B cell (primary cell): ENCODE measurements around the gene EPB41. TPM values are rescaled to one million over a fixed set of nuclear protein-coding genes. Genes with fewer than 3 reads are reported as not detected.
"Not testable (repeated sequence)": the region's sequence is repeated elsewhere in the genome, so short reads cannot be mapped to it uniquely, and the experiment has no call there.

Experiments used
- ATAC-seq: fragments of 200-7000 bp; cut with Tn5 transposase; one replicate; pipeline ENCODE4 v1.10.0; 2021; ENCODE audit warnings: low read depth, mild to moderate bottlenecking, moderate number of reproducible peaks, moderate library complexity
- CTCF ChIA-PET: fragments of 350-600 bp; sonication (Branson Sonifier 250); formaldehyde crosslinking; loops from one replicate; lab custom pipeline; 2021; ENCODE audit warnings: antibody characterized with exemption, inconsistent platforms; lab: Charles Lee
- POLR2A ChIA-PET: fragments of 350-600 bp; sonication (Branson Sonifier 250); formaldehyde crosslinking; loops from one replicate; lab custom pipeline; 2021; ENCODE audit warnings: antibody characterized with exemption; lab: Charles Lee
- DNase-seq: peaks from one replicate; pipeline ENCODE4 v3.0.0; 2013
- H2AFZ ChIP-seq: 2 replicates; pipeline ENCODE4 v1.6.1; 2012; ENCODE audit warnings: mild to moderate bottlenecking, low read depth, low read length; ENCODE audit not compliant: insufficient read depth, poor library complexity, severe bottlenecking
- H3K27ac ChIP-seq, 2 donors: 1 replicate in 1 of 2; 2 replicates in 1 of 2; pipeline ENCODE4 v1.5.1; 2012 to 2013; ENCODE audit warnings: low read length in 2 of 2, mild to moderate bottlenecking in 2 of 2, moderate library complexity in 1 of 2
- H3K27me3 ChIP-seq, 4 experiments: fragments of 200-600 bp in 1 of 4; sonication (generic) in 1 of 4; replicated peaks in 1 of 4; 1 replicate in 2 of 4; 2 replicates in 2 of 4; pipeline versions ENCODE4 v1.6.1 to v1.7.0; 2013 to 2016; ENCODE audit warnings: low read length in 3 of 4, mild to moderate bottlenecking in 2 of 4, mixed read lengths in 1 of 4, moderate library complexity in 1 of 4; ENCODE audit not compliant: insufficient read depth in 4 of 4, control insufficient read depth in 3 of 4; ENCODE audit errors: control extremely low read depth in 1 of 4
- H3K36me3 ChIP-seq, 2 experiments: replicated peaks in 1 of 2; 1 replicate in 1 of 2; 2 replicates in 1 of 2; pipeline versions ENCODE4 v1.6.1 to v1.7.1; 2013; ENCODE audit warnings: low read length in 1 of 2; ENCODE audit not compliant: insufficient read depth in 2 of 2, control insufficient read depth in 1 of 2; ENCODE audit errors: control extremely low read depth in 1 of 2, extremely low read depth in 1 of 2
- H3K4me1 ChIP-seq, 2 donors: fragments of 200-600 bp in 1 of 2; sonication (generic) in 1 of 2; 1 replicate in 1 of 2; 2 replicates in 1 of 2; pipeline versions ENCODE4 v1.5.1 to v1.6.1; 2013 to 2017; ENCODE audit warnings: low read length in 2 of 2; ENCODE audit not compliant: control insufficient read depth in 2 of 2, insufficient read depth in 2 of 2
- H3K4me2 ChIP-seq: replicated peaks from 2 replicates; pipeline ENCODE3; 2012; ENCODE audit warnings: mild to moderate bottlenecking, low read depth, low read length; ENCODE audit not compliant: poor library complexity, severe bottlenecking
- H3K4me3 ChIP-seq, 5 experiments: fragments of 200-600 bp in 1 of 5; sonication (generic) in 1 of 5; 1 replicate in 3 of 5; 2 replicates in 2 of 5; pipeline versions ENCODE4 v1.5.1 to v1.7.0; 2011 to 2016; ENCODE audit warnings: low read length in 4 of 5, mild to moderate bottlenecking in 4 of 5, low read depth in 2 of 5, control low read depth in 1 of 5, moderate library complexity in 1 of 5; ENCODE audit not compliant: insufficient read depth in 1 of 5; ENCODE audit errors: control extremely low read depth in 1 of 5, extremely low read depth in 1 of 5
- H3K79me2 ChIP-seq: fragments of 200-600 bp; sonication (generic); one replicate; pipeline ENCODE4 v1.6.0; 2016; ENCODE audit warnings: low read length; ENCODE audit not compliant: control insufficient read depth, insufficient read depth
- H3K9ac ChIP-seq: fragments of 200-600 bp; sonication (generic); 2 replicates; pipeline ENCODE4 v1.6.1; 2017; ENCODE audit warnings: mild to moderate bottlenecking, low read length, moderate library complexity
- H3K9me3 ChIP-seq, 3 donors: one replicate each; pipeline versions ENCODE4 v1.6.1 to v1.7.1; 2013; ENCODE audit warnings: low read length in 2 of 3; ENCODE audit not compliant: control insufficient read depth in 2 of 3, insufficient read depth in 1 of 3; ENCODE audit errors: control extremely low read depth in 1 of 3
- H4K20me1 ChIP-seq: 2 replicates; pipeline ENCODE4 v1.6.0; 2012; ENCODE audit warnings: mild to moderate bottlenecking, low read length; ENCODE audit not compliant: insufficient read depth, control insufficient read depth, poor library complexity, severe bottlenecking
- H3K27ac Mint-ChIP-seq: one replicate; pipeline ENCODE4 v1.8.0; 2021; ENCODE audit warnings: mixed read lengths
- H3K27me3 Mint-ChIP-seq: one replicate; pipeline ENCODE4 v1.8.0; 2021; ENCODE audit warnings: mixed read lengths
- H3K4me1 Mint-ChIP-seq: one replicate; pipeline ENCODE4 v1.8.0; 2021; ENCODE audit warnings: mixed read lengths
- H3K4me3 Mint-ChIP-seq: one replicate; pipeline ENCODE4 v1.8.0; 2021; ENCODE audit warnings: mixed read lengths
- H3K9me3 Mint-ChIP-seq: one replicate; pipeline ENCODE4 v1.8.0; 2022; ENCODE audit warnings: mixed read lengths; ENCODE audit not compliant: insufficient read depth
- CTCF ChIP-seq: fragments of 200-600 bp; IDR thresholded peaks from one replicate; pipeline ENCODE4 v1.8.0; 2022; ENCODE audit warnings: antibody characterized with exemption, mild to moderate bottlenecking
- EZH2 ChIP-seq: IDR thresholded peaks from 2 replicates; pipeline ENCODE4 v1.6.1; 2012; ENCODE audit warnings: borderline replicate concordance, low read depth, mild to moderate bottlenecking, moderate library complexity, low read length; ENCODE audit not compliant: insufficient read depth, poor library complexity, severe bottlenecking
- WGBS: methylation state at CpG from one replicate; pipeline ENCODE4 v1.1.5; 2013; ENCODE audit warnings: missing lambda C conversion rate; ENCODE audit not compliant: insufficient coverage; 5-methylcytosine and 5-hydroxymethylcytosine counted together
- intact Hi-C: fragments of 100-400 bp; cut with micrococcal nuclease; formaldehyde crosslinking; loops from one replicate; pipeline ENCODE4 v1.10.0; 2022
- polyA plus RNA-seq: library from polyadenylated mRNA; depleted of rRNA; stranded (reverse); fragments of >200 nt; gene quantifications from 2 replicates; pipeline ENCODE4 v1.2.3, GENCODE V29; 2012
- total RNA-seq, 2 donors: library from RNA; stranded (reverse); fragments of 120-200 nt in 1 of 2; gene quantifications; 1 replicate in 1 of 2; 2 replicates in 1 of 2; pipeline versions ENCODE4 v1.2.3 to v1.2.4, GENCODE V29; 2013 to 2022

EPB41 gene
- total and polyA plus RNA-seq, 2 donors (not counting 1 experiment from before 2014, with no cell fraction given): 45.8 to 186 TPM

GRCh38 chr1:29100487-29100886 is 186.1 kb downstream of the EPB41 start:
- Histone ChIP-seq H3K36me3 (peaks cover 23 to 55% of the 10 kb centered on the region in 2 experiments), H2AFZ (no peak overlapping the region), H3K9me3 (no peaks in the 10 kb centered on the region), H3K27ac (no peak overlapping the region), H3K27me3 (no peaks in the 10 kb centered on the region), H3K4me3 (no peak overlapping the region), H3K9ac (no peak overlapping the region), H3K79me2 (no peaks in the 10 kb centered on the region), H3K4me1 (no peaks in the 10 kb centered on the region), H4K20me1 (peaks cover 11% of the 10 kb centered on the region), H3K4me2 (no peak overlapping the region)
- DNase-seq (no peak), ATAC-seq (no peak)
- no peak for TF ChIP-seq EZH2
- TF ChIP-seq CTCF: no peak
- ChIA-PET POLR2A (interaction anchor here (0.7 kb wide), 1 partner anchor 19 kb away, joined by 3 read pairs; no protein-coding TSS in a partner anchor), CTCF (no interaction called here)
- H3K4me1 Mint-ChIP-seq: no peaks in the 10 kb centered on the region
- no CpG with 5 or more reads among the region's 1 CpG for WGBS
- intact Hi-C loops: no loop called here
- H3K27ac Mint-ChIP-seq: no peak overlapping the region
- H3K9me3 Mint-ChIP-seq: no peaks in the 10 kb centered on the region
- H3K4me3 Mint-ChIP-seq: no peak overlapping the region
- no peaks in the 10 kb centered on the region for H3K27me3 Mint-ChIP-seq

GRCh38 chr1:29105822-29106221 is 191.5 kb downstream of the EPB41 start:
- Histone ChIP-seq H3K9ac (no peak overlapping the region), H3K36me3 (peaks cover 3 to 36% of the 10 kb centered on the region in 2 experiments), H3K4me1 (no peaks in the 10 kb centered on the region), H3K9me3 (no peaks in the 10 kb centered on the region), H3K4me3 (no peak overlapping the region), H3K27ac (no peak overlapping the region), H3K4me2 (no peak overlapping the region), H3K27me3 (no peaks in the 10 kb centered on the region), H2AFZ (no peak overlapping the region), H3K79me2 (no peaks in the 10 kb centered on the region), H4K20me1 (no peaks in the 10 kb centered on the region)
- no peak for TF ChIP-seq EZH2
- no peak for TF ChIP-seq CTCF
- WGBS: 95% methylated on average over 3 of the region's 6 CpGs
- ATAC-seq: no peak
- no peaks in the 10 kb centered on the region for H3K4me1 Mint-ChIP-seq
- H3K4me3 Mint-ChIP-seq: no peak overlapping the region
- no peaks in the 10 kb centered on the region for H3K9me3 Mint-ChIP-seq
- intact Hi-C loops: no loop called here
- POLR2A ChIA-PET: interaction anchor here (0.7 kb wide), 1 partner anchor 172 kb away, joined by 3 read pairs; no protein-coding TSS in a partner anchor
- CTCF ChIA-PET: no interaction called here
- H3K27me3 Mint-ChIP-seq: no peaks in the 10 kb centered on the region
- no peak for DNase-seq
- H3K27ac Mint-ChIP-seq: no peak overlapping the region

- DNase-seq, ATAC-seq, H3K9me3 Mint-ChIP-seq, intact Hi-C loops, H3K27ac ChIP-seq, H3K9ac ChIP-seq, H3K4me1 Mint-ChIP-seq, H3K4me1 ChIP-seq, H3K79me2 ChIP-seq, H3K4me2 ChIP-seq, H3K27me3 Mint-ChIP-seq, H3K27ac Mint-ChIP-seq, H3K27me3 ChIP-seq, H3K9me3 ChIP-seq, H3K4me3 ChIP-seq, POLR2A ChIA-PET, H3K4me3 Mint-ChIP-seq, H2AFZ ChIP-seq, H4K20me1 ChIP-seq: not testable (repeated sequence)
- WGBS: 100% methylated on average over 2 of the region's 6 CpGs
- H3K36me3 ChIP-seq: peaks cover 4 to 36% of the 10 kb centered on the region in 2 experiments
- CTCF ChIA-PET: interaction anchor here (0.7 kb wide), 1 partner anchor 1829 kb away, joined by 3 read pairs; no protein-coding TSS in a partner anchor
Measured at GRCh38 chr1:29108041-29108440, 193.7 kb downstream of the EPB41 start.
